OCI-LY7 (cell line): ENCODE results near the gene ASB18.

Source experiments
- CTCF ChIP-seq: fragments of 200-600 bp; sonication (generic); conservative IDR thresholded peaks from 2 replicates; pipeline ENCODE4 v1.5.1; 2014; ENCODE audit warnings: mild to moderate bottlenecking, antibody characterized with exemption, low read length, moderate library complexity, mixed read lengths
- EZH2phosphoT487 ChIP-seq: fragments of 200-600 bp; sonication (generic); IDR thresholded peaks from 2 replicates; pipeline ENCODE4 v1.6.1; 2018; ENCODE audit warnings: low read depth, borderline replicate concordance, mild to moderate bottlenecking, mixed run types, antibody characterized with exemption, low read length, moderate library complexity, mixed read lengths

- TF ChIP-seq CTCF (no peak), EZH2phosphoT487 (no peak)
Measured at GRCh38 chr2:236172255-236173035, 91.8 kb downstream of the ASB18 start.
